Measurements from ENCODE around the gene TOP1. TPM values are rescaled to one million over a fixed set of nuclear protein-coding genes. Genes with fewer than 3 reads are reported as not detected.

TOP1 gene
- total and polyA plus RNA-seq, 4 donors = 39.7 to 62.7 (median 51.7) TPM

GRCh38 chr20:41133709-41134361, 105.2 kb downstream of the TOP1 start:
- no peaks in the 10 kb centered on the region for H3K36me3 ChIP-seq (ENCODE audit: control insufficient read depth in 4 of 4, insufficient read depth in 4 of 4, low read length in 4 of 4)
- WGBS, 2 donors = 81 to 88% methylated on average over 7 of the region's 7 CpGs
- H3K4me3 ChIP-seq = no peak overlapping the region
- no peak for ATAC-seq (ENCODE audit: insufficient read depth, low FRiP score)
- H3K9ac ChIP-seq (ENCODE audit: insufficient read depth in 1 of 2, low read length in 2 of 2) = no peak overlapping the region
- H3K27ac ChIP-seq (ENCODE audit: low read depth in 1 of 2, low read length in 1 of 2) = no peak overlapping the region
- H3K9me3 ChIP-seq (ENCODE audit: control insufficient read depth in 4 of 4, insufficient read depth in 3 of 4, low read length in 3 of 4) = no peaks in the 10 kb centered on the region
- no peaks in the 10 kb centered on the region for H3K27me3 ChIP-seq (ENCODE audit: control insufficient read depth in 3 of 3, insufficient read depth in 3 of 3, low read length in 2 of 3)
- peaks cover 0 to 10% (median 3%) of the 10 kb centered on the region in 5 donors for H3K4me1 ChIP-seq (ENCODE audit: control insufficient read depth in 5 of 5, insufficient read depth in 5 of 5, low read length in 5 of 5)
- TF ChIP-seq, protein P1, sequence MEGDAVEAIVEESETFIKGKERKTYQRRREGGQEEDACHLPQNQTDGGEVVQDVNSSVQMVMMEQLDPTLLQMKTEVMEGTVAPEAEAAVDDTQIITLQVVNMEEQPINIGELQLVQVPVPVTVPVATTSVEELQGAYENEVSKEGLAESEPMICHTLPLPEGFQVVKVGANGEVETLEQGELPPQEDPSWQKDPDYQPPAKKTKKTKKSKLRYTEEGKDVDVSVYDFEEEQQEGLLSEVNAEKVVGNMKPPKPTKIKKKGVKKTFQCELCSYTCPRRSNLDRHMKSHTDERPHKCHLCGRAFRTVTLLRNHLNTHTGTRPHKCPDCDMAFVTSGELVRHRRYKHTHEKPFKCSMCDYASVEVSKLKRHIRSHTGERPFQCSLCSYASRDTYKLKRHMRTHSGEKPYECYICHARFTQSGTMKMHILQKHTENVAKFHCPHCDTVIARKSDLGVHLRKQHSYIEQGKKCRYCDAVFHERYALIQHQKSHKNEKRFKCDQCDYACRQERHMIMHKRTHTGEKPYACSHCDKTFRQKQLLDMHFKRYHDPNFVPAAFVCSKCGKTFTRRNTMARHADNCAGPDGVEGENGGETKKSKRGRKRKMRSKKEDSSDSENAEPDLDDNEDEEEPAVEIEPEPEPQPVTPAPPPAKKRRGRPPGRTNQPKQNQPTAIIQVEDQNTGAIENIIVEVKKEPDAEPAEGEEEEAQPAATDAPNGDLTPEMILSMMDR (IDR thresholded peaks at IDR 0.05; ENCODE audit: control extremely low read depth, extremely low read depth) = no peak
- no peak for DNase-seq

DNA sequence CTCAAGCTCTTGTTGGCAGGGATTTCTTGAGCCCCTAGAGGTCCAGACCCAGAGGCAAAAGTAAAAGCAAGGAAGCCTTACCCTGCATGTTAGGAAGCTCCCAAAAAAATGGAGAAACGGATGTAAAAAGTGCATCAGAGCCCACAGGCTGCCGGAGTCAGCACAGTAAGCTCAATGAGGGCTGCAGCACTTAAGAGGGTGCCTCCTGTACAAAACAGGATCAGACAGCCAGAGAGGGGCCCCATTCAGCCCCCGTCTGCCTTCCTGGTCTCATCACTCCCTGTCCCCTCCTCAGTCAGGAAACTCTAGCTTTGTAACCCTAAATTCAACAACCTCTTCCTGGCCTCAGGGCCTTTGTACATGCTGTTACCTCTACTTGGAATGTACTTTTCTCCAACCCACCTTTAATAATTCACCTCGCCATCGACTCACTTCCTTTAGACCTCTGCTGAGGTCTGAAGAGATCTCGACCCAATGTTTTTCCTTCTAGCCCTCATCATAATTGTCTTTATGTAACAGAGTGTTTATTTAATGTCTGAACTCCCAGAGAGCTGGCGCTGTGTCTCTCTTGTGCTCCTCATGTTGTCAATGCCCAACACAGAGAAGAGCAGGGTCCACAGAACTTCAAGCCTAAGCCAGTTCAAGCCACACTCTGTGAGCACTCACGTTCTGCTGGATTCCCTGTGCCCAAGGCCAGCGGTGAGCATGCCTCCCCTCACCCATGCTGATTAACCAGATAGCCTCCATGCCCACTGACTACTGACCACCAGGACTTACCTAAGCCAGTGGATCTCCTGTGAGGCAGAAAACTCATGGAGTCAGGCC, 106.0 kb downstream of the TOP1 start:
- WGBS, 2 donors = 72 to 77% methylated on average over 9 of the region's 9 CpGs
- no peak overlapping the region for H3K27ac ChIP-seq (ENCODE audit: low read depth in 1 of 2, low read length in 1 of 2)
- H3K27me3 ChIP-seq (ENCODE audit: control insufficient read depth in 3 of 3, insufficient read depth in 3 of 3, low read length in 2 of 3) = no peaks in the 10 kb centered on the region
- ATAC-seq (ENCODE audit: insufficient read depth, low FRiP score) = no peak
- TF ChIP-seq, protein P1 (IDR thresholded peaks at IDR 0.05; ENCODE audit: control extremely low read depth, extremely low read depth) = no peak
- no peak overlapping the region for H3K9ac ChIP-seq (ENCODE audit: insufficient read depth in 1 of 2, low read length in 2 of 2)
- H3K4me3 ChIP-seq = no peak overlapping the region
- no peak for DNase-seq
- H3K9me3 ChIP-seq (ENCODE audit: control insufficient read depth in 4 of 4, insufficient read depth in 3 of 4, low read length in 3 of 4) = no peaks in the 10 kb centered on the region
- H3K4me1 ChIP-seq (ENCODE audit: control insufficient read depth in 5 of 5, insufficient read depth in 5 of 5, low read length in 5 of 5) = peaks cover 0 to 17% (median 4%) of the 10 kb centered on the region in 5 donors
- peaks cover 0 to 6% (median 1%) of the 10 kb centered on the region in 4 donors for H3K36me3 ChIP-seq (ENCODE audit: control insufficient read depth in 4 of 4, insufficient read depth in 4 of 4, low read length in 4 of 4)

DNA sequence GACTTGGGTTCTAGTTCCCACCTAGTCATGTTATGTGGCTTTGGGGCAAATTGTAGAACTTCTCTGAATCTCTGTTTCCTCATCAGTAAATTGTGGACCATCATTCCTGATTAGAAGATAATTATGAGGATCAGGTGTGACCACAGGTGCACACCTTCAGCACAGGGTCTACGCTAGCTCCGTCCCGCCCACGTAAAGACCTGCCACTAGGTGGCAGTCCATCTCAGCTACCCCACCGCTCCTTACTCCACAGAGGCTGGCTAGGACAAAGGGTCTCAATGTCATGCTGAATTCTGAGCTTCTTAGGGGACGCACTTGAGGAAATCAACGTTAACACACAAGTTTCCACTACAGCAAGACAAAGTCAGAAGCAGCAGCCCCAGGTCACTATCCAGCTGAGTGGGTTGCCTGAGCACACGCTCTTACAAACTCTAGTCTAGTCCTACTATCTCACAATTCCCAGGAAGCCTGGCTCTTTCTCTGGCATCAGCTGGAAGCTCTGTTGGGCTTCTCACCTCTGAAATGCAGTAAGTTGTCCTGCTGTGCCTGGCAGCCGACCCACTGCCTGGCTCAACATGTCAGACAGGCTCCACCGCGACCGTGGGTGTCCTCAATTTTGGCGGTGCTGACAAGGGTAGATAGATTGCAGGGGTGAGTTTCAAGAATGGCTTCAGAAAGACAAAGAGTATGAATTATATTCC, 106.7 kb downstream of the TOP1 start:
- DNase-seq (peak in 1 of 3 donors; percentile 46), ATAC-seq (ENCODE audit: insufficient read depth, low FRiP score) (no peak)
- Histone ChIP-seq H3K36me3 (ENCODE audit: control insufficient read depth in 4 of 4, insufficient read depth in 4 of 4, low read length in 4 of 4) (peaks cover 0 to 9% (median 2%) of the 10 kb centered on the region in 4 donors), H3K9me3 (ENCODE audit: control insufficient read depth in 4 of 4, insufficient read depth in 3 of 4, low read length in 3 of 4) (no peaks in the 10 kb centered on the region), H3K27ac (ENCODE audit: low read depth in 1 of 2, low read length in 1 of 2) (no peak overlapping the region), H3K4me1 (ENCODE audit: control insufficient read depth in 5 of 5, insufficient read depth in 5 of 5, low read length in 5 of 5) (peaks cover 0 to 25% (median 9%) of the 10 kb centered on the region in 5 donors), H3K4me3 (no peak overlapping the region), H3K9ac (ENCODE audit: insufficient read depth in 1 of 2, low read length in 2 of 2) (no peak overlapping the region), H3K27me3 (ENCODE audit: control insufficient read depth in 3 of 3, insufficient read depth in 3 of 3, low read length in 2 of 3) (no peaks in the 10 kb centered on the region)
- 48 to 51% methylated on average over 13 of the region's 13 CpGs for WGBS, 2 donors
- TF ChIP-seq, protein P1 (IDR thresholded peaks at IDR 0.05; ENCODE audit: control extremely low read depth, extremely low read depth) = peak; percentile 60

Measured in lung (tissue), 12 donors.